MM.1S (cell line): ENCODE measurements around the gene PCGF3.

Experiments used
- CTCF ChIP-seq: fragments of 300-600 bp; sonication (generic); IDR thresholded peaks from 2 replicates; pipeline ENCODE4 v1.5.1; 2016; ENCODE audit warnings: antibody characterized with exemption, low read length, mixed read lengths
- EZH2phosphoT487 ChIP-seq: fragments of 300-600 bp; sonication (generic); IDR thresholded peaks from 2 replicates; pipeline ENCODE4 v1.6.1; 2018; ENCODE audit warnings: antibody characterized with exemption, low read length

- TF ChIP-seq CTCF (peak; percentile 73), EZH2phosphoT487 (no peak)
Measured at GRCh38 chr4:674172-675035, 31.2 kb upstream of the PCGF3 start, which contains the start of the genes ATP5ME and MYL5.
